Activated CD4-positive, alpha-beta T cell treated with anti-CD3 and anti-CD28 coated beads, Interleukin-2, amount 50 U/mL, for 24 hours (primary cell): ENCODE data around the gene SLC12A6.

ENCODE experiments used
- DNase-seq, 2 donors: peaks; one replicate each; pipeline ENCODE4 v3.0.0-alpha.2; 2020; ENCODE audit warnings: low read depth in 1 of 2, low spot score in 1 of 2

SLC12A6 gene

DNA sequence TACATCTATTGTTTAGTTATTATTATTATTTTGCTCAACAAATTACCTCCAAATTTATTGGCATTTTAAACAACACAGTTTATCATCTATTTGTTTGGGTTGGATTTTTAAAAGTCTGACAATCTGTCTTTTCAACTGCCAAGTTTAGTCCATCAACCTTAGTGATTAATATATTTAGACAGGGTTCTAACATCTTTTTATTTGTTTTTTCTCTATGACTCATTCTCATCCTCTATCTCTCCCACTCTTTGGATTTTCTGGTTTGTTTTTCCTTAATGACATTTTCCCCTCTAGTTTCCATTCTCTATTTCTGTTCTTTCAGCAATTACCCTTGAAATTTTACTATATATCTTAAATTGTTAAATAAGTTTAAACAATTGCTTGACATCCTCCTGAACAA lies 70.8 kb downstream of the SLC12A6 start:
- no peak for DNase-seq

DNA sequence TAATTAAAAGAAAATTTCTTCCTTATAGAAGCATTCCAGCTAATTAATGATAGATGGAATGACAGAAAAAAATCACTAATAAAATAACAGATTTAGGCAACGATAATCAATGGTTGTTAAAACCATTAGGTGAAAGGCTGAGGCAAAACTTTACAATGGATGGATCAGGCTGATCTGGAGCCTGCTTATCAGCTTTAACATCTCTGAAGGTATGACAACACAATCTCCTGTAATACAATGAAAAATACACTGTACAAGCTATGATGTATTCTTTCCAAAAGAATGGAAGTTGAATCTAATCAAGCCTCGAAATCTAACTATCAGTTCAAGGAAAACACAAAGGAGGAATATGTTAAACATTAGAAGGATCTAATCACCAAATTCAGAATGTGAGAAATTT lies 73.5 kb downstream of the SLC12A6 start:
- no peak for DNase-seq

DNA sequence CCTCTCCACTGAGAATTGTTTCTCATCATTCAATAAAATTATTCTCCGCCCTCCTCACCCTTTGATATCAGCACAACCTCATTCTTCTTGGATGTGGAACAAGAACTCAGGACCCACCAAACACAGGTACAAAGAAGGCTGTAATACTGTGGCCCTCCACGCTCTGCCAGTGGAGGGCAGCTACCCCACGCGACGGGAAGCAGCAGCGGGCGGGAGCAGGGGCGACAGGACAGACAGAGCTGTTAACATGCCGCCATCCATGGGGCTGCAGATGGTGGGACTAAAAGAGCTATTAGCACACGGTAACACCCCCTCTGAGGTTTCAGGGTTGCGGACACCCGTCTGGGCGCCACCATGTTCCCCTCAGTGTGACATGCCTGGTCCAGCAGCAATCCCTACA lies 75.2 kb downstream of the SLC12A6 start:
- no peak for DNase-seq

DNA sequence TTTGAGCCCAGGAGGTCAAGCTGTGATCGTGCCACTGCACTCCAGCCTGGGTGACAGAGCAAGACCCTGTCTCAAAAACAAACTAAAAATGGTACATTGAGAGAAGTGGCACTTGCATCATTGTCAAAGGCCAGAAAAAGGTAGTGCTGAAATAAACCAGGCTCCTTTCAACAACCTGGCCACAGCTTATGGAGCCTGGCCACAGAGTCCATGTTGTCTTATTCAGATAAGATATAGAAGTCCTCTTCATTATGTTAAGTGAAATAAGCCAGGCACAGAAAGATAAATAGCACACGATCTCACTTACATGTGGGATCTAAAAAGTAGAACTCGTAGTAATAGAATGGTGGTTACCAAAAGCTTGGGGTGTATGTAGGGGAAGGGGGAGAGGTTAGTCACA lies 78.0 kb downstream of the SLC12A6 start:
- no peak for DNase-seq

DNA sequence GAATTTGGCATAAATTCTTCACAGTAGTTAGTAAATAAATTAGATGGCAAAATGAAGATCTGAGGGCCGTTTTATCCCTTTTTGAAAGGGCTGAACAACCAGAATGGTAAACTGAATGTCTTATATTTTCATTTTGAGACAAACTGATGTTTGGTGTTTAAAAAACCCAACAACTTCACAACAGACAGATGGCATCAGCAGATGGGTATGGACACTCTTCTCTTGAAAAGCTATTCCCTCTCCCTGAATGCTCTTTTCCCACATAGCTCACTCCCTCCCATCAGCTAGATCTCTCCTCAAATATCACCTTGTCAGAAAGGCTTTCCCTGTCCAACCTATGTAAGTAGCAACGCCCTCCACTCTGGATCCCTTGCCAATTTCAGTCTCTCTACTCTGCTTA lies 79.4 kb downstream of the SLC12A6 start:
- DNase-seq, result no peak

DNA sequence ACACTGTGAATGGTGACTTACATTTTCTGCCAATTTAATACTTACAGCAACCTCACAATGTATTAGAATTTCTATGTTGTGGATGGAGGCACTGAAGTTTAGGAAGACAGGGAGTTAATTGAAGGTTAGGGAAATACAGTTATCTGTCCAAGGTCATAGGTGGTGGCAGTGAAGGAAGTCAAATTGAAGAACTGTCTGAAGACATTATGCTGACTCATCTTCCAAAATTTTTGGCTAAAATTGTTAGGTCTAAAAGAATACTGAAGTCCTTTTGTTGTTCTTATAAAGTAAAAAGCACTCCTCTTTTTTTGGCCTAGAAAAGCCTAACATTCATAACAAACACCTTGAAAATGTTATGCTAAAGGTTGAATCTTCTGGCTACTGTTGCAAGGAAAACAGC lies 85.0 kb downstream of the SLC12A6 start:
- DNase-seq, result no peak

DNA sequence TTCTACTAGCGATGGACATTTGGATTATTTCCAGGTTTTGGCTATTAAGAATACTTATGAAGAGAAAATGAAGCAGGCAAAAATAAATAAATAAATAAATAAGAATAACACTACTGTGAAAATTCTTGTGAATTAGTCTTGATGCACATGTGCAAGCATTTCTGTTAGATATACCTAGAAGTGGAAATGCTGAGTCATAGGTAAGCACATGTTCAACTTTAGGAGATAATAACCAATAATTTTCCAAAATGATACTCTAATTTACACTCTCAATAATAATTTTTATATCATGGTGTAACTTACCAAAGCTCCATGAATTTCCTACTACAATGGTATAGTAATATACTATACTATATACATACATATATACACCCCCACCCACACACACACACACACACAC lies 89.4 kb downstream of the SLC12A6 start:
- DNase-seq, result no peak

DNA sequence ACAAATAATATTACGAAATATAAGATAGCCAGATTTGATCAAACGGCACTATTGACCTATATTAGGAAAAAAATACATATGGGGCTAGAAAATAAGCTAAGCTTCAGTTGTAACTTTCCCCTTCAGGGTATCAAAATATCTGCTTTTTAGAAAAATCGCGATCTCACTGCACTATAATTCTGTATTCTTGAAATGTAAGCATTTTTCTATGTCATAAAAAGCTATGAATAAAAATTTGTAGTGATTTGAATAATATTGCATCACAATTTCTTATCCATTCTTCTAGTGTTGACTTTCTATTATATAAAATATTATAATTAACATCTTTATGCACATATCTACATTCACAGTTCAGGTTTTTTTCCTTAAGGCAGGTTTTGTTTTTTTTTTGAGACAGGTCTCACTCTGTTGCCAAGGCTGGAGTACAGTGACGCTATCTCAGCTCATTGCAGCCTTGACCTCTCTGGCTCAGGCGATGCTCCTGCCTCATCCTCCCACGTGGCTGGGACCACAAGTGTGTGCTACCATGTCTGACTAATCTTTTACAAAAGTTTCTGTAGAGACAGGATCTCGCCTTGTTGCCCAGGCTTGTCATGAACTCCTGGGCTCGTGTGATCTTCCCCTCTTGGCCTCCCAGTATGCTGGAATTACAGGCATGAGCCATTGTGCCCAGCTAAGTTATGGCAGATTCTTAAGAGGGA lies 91.2 kb downstream of the SLC12A6 start:
- no peak for DNase-seq

DNA sequence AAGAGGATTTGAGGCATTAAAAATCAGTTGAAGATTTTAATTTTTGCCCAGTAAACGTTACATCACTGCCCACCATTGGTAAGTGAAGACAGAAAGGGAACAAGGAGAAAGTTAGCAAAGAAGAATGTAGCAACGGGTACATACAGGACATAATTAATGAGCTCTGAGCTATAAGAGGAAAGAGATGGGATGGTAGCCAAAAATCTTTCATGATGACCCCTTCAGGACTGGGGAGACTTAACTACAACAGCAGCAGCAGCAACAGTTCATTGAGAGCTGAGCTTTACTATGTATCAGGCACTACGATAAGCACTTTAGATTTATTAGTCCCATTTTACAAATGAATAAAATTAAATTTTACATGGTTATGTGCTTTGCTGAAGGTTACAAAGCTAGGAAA lies 94.4 kb downstream of the SLC12A6 start:
- no peak for DNase-seq

DNA sequence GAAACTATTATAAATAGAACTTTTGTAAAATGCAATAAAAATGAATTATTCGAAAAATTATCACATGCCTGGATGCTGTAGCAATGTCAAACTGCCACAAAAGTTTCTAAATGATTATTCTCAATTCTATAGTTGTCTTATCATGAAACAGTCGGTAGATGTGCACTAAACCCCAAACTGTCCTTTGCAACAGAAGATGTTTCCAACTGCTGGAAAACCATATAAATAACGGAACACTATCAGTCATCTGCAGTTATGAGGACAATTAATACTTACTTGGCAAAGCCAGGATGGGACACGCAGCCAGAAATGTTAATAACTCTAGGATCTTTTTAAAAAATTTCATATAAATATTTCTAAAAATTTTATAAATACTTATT lies 95.3 kb downstream of the SLC12A6 start:
- no peak for DNase-seq

DNA sequence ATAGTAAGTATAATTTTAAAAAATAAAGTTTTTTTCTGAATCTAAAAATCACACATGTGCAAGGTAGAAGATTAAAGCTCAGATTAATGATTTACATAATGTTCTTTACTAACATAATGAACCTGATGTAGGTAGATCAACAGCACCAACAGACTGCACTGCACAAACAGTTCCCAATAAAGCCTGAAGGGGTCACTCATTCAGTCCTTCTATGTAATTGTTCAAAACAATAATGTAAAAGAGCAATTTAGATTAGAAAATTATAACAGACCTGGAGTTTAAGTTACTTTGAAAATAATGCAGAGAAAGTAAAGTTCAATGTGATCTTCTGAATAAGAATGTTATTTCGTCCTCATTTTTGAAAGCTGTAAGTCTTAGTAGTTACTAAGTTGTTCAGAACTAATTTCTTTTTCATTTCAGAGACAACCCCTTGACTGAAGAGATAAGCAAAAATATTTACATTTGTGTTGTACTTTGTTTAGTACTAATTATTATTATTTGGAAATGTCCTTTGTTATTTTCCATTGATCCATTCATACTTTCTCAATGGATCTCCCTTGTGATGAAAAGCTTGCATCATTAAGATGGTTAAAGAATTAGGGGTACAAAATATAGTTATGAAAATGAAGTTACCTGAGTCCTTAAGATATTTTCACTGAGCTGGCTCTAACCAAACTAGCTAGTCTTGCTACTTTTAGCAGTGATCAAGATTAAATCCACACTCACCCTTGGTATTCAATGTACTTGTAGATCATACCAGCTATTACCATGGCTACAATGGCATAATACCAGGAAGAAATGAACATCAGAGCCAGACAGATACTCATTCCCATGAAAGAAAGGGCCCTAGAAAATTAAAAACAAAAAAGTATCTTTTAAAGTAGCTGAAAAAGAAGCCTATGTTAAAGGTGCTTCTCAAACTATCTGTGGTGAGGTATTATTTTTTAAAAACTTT lies 95.9 kb downstream of the SLC12A6 start:
- DNase-seq, result peak in 1 of 2 donors; percentile 35

DNA sequence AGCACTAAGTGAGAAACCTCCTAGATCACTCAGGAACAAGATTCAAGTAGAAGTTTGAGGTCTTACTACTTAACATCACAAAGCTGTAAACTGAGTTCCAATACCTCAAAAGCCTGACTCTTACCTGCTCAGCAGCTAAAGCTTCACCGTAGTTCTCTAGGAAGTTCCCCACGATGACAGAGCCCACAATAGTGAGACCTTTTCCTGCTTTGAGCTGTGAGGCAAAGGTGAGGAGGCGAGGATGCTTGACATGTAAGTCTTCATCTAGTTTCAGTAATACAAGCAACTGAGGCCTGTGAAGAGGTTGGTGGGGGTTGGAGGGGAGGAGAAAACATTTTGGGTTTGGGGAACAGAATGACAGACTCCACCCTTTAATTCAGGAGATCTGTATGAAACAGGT lies 97.0 kb downstream of the SLC12A6 start:
- DNase-seq, result no peak

DNA sequence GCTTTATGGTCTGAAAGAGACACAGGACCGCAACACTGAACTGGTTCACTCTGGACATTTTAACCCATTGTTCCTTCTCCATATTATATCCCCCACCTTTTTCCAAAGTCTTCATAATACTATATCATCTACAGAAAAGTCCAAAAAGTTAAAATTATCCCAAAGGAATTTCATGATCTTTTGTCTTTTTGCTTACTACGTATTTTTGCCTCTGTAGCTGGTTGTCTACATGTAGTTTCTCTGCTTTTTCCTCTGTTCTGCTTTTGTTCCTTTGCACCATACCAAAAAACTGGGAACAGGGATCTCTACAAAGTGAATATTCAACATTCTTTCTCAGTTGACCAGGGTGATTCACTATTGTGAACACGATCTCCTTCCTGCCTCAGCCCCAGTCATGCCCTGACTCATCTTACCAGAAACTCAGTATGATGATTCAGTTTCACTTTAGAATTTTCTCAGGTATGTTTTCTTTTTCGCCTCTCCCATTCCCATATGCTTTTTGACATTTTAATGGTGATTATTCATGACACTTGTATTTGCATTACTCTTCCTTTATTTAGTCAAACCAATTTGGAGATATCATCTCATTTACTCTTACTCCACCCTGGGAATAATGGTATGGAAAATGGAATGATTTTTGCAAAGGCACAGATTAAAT lies 98.3 kb downstream of the SLC12A6 start:
- peak in 1 of 2 donors; percentile 46 for DNase-seq

DNA sequence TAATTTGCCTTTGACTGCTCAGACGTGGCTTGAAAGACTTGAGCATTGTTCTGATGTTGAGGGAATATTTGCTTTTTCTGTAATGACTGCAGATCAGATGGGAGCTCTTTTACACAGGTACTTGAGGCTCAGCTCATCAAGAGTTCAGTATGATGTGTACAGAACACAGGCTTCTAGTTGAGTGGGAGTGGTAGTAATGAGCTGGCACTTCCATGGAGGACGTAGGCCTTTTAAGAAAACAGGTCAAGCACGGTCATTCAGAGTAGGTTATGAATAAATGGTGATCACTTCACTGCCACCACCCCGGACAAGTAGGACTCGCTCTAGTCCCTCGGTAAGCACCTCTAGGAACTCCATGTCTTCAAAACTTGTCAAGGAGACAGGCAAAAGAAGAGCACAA lies 104.0 kb downstream of the SLC12A6 start:
- no peak for DNase-seq

DNA sequence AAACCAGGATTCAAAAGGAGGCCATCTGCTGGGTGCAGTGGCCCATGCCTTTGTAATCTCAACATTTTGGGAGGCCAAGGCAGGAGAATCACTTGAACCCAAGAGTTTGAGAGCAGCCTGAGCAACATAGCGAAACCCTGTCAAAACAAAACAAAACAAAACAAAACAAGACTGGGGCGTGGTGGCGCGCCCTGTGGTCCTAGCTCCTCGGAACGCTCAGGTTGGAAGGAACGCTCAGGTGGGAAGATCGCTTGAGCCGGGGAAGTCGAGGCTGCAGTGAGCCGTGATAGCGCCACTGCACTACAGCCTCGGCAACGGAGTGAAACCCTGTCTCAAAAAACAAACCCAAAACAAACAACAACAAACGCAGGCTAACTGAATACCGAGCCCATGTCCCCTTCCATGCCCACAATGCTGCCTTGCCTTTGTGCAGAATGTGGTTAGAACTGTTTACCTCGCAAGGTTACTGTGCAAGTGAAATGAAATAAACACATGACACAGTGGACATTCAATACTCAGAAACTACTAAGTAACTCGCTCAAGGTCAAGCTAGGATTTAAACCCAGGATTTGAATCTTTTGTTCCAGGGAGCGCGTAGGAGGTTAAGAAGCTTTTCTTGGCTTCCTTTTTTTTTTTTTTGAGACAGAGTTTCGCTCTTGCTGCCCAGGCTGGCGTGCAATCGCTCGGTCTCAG lies 113.5 kb downstream of the SLC12A6 start:
- no peak for DNase-seq

DNA sequence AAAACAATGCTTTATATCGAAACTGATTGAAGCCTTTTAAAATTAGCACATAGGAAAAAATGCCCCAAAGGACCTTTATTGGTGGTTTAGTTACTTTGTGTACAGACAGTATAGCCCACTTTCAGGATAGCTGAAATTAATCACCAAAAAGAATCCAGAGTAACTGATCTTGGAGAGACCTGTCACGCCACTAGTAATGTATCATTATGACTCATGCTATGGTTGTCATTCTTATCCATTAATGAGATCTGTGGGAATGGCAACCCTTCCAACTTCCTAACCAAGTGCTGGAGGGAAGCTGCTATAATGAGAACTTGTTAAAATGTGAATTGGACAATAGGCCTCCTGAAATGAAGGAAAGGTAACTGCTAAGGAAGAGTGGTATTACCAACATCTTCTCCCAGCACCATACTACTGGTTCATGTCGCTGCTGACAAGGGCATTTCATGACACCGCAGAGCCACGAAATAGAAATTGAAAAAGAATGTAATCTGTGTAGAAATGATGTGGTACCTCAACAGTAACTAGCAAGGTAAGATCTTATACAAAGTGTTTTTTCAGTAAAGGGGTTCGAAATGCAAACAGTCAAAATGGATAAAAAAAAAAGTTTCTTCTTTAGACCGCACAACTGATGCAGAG lies 119.9 kb downstream of the SLC12A6 start:
- DNase-seq, result no peak

DNA sequence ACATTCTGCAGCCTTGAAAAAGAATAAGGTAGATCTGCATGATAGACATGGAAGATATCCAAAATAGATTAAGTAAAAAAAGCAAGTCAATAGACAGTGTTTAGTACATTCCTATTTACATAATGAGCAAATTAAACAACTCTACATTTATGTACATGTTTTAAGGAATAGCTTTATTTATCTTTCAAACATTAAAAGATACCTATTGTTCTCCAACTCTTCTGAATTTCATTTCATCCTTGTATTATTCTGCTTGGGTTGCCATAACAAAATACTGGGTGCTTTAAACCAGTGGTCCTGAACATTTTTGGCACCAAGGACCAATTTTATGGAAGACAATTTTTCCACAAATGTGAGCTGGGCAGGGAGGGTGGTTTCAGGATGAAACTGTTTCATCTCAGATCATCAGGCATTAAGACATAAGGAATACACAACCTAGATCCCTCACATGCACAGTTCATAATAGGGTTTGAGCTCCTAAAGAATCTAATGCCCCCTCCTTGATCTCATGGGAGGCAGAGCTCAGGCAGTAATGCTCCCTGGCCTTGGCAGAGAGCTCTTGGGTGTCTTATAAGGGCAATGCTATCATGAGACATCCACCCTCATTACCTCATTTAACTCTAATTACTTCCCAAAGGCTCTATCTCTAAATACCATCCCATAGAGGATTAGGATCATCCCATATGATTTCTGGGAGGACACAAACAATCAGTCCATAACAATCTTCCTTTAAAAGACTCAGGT lies 120.9 kb downstream of the SLC12A6 start:
- DNase-seq, result no peak

DNA sequence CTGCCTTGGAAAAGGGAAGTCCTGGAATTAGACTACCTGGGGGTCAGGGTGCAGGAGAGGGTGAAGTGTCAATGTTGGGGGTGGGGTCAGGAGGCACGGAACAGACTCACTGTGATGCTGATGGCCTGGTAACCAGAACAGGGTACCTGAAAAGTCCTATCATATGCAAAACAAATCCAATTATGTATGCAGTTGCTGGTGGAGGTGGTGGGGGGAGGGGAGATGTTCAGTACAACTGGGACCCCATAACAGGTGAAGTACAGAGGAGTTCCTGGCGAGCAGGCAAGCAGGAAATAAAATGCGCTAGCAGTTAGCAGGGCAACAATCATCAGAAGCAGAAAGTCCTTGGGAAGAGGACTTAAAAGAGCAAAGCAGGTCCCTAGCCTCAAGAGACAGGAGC lies 123.4 kb downstream of the SLC12A6 start:
- DNase-seq, result no peak

DNA sequence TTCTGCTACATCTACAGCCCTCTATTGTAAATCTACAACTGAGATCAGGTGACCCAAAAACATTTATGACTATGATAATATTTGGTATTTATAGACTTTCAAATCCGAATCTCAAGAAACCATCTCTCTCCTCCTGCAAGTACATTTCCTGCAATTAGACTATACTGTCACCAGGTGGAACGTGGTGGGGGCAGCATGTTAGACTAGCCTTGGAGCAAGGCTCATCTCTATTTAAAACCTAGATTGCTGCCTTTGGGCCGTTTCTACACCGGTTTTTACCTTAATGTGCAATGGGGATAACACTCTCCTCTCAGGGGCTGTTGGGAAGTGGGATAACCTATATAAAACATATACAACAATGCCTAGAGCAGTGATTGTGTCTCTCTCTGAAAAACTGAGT lies 123.9 kb downstream of the SLC12A6 start:
- DNase-seq, result no peak
